Brain microvascular endothelial cell (primary cell): Measurements from ENCODE around the gene UBE3D.

Experiments used
- DNase-seq: peaks from one replicate; pipeline ENCODE4 v3.0.0-alpha.2; 2020
- H3K27ac ChIP-seq: fragments of 250-450 bp; sonication (Bioruptor Pico); 2 replicates; pipeline ENCODE4 v1.5.1; 2020; ENCODE audit warnings: mild to moderate bottlenecking, moderate library complexity
- H3K27me3 ChIP-seq: fragments of 250-450 bp; sonication (Bioruptor Pico); replicated peaks from 2 replicates; pipeline ENCODE4 v1.5.1; 2020; ENCODE audit warnings: mild to moderate bottlenecking
- H3K36me3 ChIP-seq: fragments of 250-450 bp; sonication (Bioruptor Pico); replicated peaks from 2 replicates; pipeline ENCODE4 v1.5.1; 2020; ENCODE audit warnings: mild to moderate bottlenecking
- H3K4me3 ChIP-seq: 2 replicates; pipeline ENCODE4 v1.5.1; 2011; ENCODE audit warnings: low read depth, mild to moderate bottlenecking, control low read depth, low read length, moderate library complexity
- in situ Hi-C: cut with HindIII; loops from 2 replicates; pipeline ENCODE4 v1.10.0; 2017; ENCODE audit warnings: low sequenced_read_pairs, low pct_ligation_motif_present
- TF ChIP-seq, protein P1 (sequence below): IDR thresholded peaks from 2 replicates; pipeline ENCODE4 v1.5.1; 2011; ENCODE audit warnings: low read depth, mild to moderate bottlenecking, moderate library complexity, low read length, control low read depth, inconsistent platforms; ENCODE audit errors: missing control alignments

UBE3D gene

GRCh38 chr6:82872185-82872584 lies 193.5 kb downstream of the UBE3D start:
- Histone ChIP-seq H3K36me3 (no peaks in the 10 kb centered on the region), H3K27ac (no peak overlapping the region), H3K4me3 (no peak overlapping the region), H3K27me3 (no peaks in the 10 kb centered on the region)
- DNase-seq, result no peak
- in situ Hi-C loops, result no loop called here
- TF ChIP-seq, protein P1, sequence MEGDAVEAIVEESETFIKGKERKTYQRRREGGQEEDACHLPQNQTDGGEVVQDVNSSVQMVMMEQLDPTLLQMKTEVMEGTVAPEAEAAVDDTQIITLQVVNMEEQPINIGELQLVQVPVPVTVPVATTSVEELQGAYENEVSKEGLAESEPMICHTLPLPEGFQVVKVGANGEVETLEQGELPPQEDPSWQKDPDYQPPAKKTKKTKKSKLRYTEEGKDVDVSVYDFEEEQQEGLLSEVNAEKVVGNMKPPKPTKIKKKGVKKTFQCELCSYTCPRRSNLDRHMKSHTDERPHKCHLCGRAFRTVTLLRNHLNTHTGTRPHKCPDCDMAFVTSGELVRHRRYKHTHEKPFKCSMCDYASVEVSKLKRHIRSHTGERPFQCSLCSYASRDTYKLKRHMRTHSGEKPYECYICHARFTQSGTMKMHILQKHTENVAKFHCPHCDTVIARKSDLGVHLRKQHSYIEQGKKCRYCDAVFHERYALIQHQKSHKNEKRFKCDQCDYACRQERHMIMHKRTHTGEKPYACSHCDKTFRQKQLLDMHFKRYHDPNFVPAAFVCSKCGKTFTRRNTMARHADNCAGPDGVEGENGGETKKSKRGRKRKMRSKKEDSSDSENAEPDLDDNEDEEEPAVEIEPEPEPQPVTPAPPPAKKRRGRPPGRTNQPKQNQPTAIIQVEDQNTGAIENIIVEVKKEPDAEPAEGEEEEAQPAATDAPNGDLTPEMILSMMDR, result no peak

DNA sequence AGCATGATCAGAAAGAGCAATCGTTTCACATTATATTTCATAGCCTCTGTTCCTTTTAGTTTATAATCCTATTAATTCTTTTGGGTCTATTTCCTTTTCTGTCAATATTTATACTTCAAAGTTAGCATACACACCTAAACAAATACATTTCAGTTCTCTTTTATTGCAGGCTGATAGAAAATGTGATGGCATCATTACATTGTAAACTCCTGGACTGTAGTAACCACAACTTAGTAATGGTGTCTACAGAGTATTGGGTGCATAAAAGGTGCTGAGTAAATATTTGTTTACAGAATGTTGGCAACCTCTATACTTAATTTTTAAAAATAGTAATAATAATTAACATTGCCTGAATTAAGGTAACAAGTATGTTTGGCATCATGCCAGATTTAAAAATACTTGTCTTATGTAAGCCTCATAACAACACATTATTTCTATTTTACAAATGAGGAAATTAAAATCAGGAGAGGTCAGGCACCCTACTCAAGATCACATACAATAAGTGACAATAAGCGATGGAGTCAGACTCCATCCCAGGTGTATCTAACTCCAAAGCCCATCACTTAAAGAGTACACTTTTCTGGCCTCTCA lies 195.0 kb downstream of the UBE3D start:
- TF ChIP-seq, protein P1, result no peak
- no peak overlapping the region for H3K27ac ChIP-seq
- no peak overlapping the region for H3K4me3 ChIP-seq
- H3K36me3 ChIP-seq, result no peaks in the 10 kb centered on the region
- in situ Hi-C loops, result no loop called here
- no peaks in the 10 kb centered on the region for H3K27me3 ChIP-seq
- DNase-seq, result no peak

DNA sequence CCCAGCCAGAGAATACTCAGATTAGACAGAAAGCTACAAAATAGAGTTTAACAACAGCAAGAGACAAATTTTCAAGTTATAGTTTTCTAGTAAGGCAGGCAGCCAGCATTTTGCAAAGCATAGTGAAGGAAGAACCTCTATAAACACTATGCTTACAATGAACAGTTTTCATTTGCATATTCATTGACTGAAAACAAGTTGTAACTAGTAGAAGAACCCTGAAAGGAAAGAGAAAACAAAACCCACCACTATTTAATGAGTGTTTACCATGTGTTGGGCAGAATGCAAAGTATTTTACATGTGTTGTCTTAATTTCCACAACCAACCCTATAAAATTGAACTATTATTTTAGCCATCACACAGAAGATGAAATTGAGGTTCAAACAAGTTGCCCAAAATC lies 196.1 kb downstream of the UBE3D start:
- no peak overlapping the region for H3K4me3 ChIP-seq
- no peak for DNase-seq
- TF ChIP-seq, protein P1, result no peak
- H3K27ac ChIP-seq, result no peak overlapping the region
- no peaks in the 10 kb centered on the region for H3K36me3 ChIP-seq
- no peaks in the 10 kb centered on the region for H3K27me3 ChIP-seq
- in situ Hi-C loops, result no loop called here

DNA sequence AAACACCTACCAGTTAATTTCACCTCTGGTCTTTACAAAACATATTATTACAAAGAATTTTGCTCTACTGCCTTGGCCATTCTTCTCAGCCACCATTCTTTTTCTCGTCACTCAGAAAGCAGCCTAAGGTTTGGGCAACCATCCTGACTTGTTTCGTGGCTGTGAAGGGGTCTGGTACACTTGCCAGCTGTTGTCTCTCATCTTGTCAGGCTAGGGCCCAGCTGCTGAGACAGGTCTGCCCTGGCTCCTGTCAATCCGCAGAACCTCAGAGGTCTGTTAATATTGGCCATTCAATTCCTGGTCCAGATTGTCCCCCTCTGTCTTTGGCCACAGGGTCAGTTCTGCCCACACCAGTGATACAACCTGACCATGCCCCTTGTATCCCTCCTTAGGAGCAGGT lies 197.7 kb downstream of the UBE3D start:
- no peak for DNase-seq
- TF ChIP-seq, protein P1, result no peak
- Histone ChIP-seq H3K27ac (no peak overlapping the region), H3K4me3 (no peak overlapping the region), H3K36me3 (no peaks in the 10 kb centered on the region), H3K27me3 (no peaks in the 10 kb centered on the region)
- in situ Hi-C loops, result no loop called here

DNA sequence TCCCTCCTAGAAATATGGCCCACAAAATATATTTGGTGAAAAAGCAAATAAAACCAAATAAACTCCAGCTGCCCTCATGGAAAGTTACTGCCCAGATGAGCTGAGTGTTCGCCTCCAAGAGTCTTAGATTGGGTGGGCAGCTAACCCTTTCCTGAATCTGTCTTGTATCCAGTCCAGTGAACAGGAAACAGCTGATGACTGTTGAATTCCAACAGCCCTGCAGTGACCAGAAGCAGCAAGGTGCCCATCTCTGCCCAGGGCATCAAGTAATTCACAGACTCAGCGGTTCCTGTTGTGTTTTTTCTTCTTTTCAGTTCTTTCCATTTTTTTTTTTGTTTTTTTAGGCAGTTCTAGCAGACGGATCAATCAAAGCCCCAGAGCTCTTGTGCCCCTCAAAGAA lies 199.2 kb downstream of the UBE3D start:
- TF ChIP-seq, protein P1, result no peak
- no peaks in the 10 kb centered on the region for H3K27me3 ChIP-seq
- H3K27ac ChIP-seq, result no peak overlapping the region
- no peak for DNase-seq
- H3K36me3 ChIP-seq, result no peaks in the 10 kb centered on the region
- in situ Hi-C loops, result no loop called here
- H3K4me3 ChIP-seq, result no peak overlapping the region

DNA sequence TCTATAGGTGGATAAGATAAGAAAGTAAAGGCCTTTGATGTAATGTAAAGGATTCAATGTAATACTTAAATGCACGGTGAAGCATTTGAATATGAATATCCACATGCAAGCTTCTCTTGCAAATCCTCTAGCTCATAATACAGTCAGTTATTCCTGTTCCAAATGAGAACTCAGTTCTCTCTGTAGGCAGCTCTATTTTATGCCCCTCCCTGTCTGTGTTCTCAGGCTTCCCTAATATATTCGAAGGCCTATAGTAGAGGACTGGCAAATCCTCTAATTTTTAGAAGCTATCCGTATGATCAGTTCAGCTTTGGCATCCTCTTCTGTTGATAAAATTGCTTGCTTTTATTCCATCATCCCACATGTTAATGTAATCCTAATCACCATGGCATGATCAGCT lies 200.2 kb downstream of the UBE3D start:
- TF ChIP-seq, protein P1, result no peak
- in situ Hi-C loops, result no loop called here
- Histone ChIP-seq H3K4me3 (no peak overlapping the region), H3K27me3 (no peaks in the 10 kb centered on the region), H3K27ac (no peak overlapping the region), H3K36me3 (no peaks in the 10 kb centered on the region)
- no peak for DNase-seq
